Sciatic nerve (tissue), 2 donors: ENCODE results near the gene TPSAB1. TPM values are rescaled to one million over a fixed set of nuclear protein-coding genes. Genes with fewer than 3 reads are reported as not detected.
"Not testable (repeated sequence)": the region's sequence is repeated elsewhere in the genome, so short reads cannot be mapped to it uniquely, and the experiment has no call there.

Experiments used
- ATAC-seq: fragments of 200-7000 bp; cut with Tn5 transposase; one replicate; pipeline ENCODE4 v1.9.1; 2020; ENCODE audit warnings: mild to moderate bottlenecking, moderate library complexity
- DNase-seq: peaks from one replicate; pipeline ENCODE4 v3.0.0-alpha.2; 2020; ENCODE audit warnings: low spot score
- intact Hi-C: fragments of 100-400 bp; cut with DNase I; formaldehyde crosslinking; loops from one replicate; pipeline ENCODE4 v1.14.2; 2022
- total RNA-seq: library from RNA; stranded (reverse); fragmentation: NEBNext Ultra II Directional; extraction: Animal tissue kit (Norgen Biotek cat#: 25700); gene quantifications from one replicate; pipeline ENCODE4 v1.2.1, GENCODE V29; 2021
- donor health status: DM: no; HTN: no; CAD: no.
- donor health status: DM: no; HTN: no; CAD: no.

The TPSAB1 gene
- total RNA-seq, 1 donor from 2014 or later: 11.5 TPM

DNA sequence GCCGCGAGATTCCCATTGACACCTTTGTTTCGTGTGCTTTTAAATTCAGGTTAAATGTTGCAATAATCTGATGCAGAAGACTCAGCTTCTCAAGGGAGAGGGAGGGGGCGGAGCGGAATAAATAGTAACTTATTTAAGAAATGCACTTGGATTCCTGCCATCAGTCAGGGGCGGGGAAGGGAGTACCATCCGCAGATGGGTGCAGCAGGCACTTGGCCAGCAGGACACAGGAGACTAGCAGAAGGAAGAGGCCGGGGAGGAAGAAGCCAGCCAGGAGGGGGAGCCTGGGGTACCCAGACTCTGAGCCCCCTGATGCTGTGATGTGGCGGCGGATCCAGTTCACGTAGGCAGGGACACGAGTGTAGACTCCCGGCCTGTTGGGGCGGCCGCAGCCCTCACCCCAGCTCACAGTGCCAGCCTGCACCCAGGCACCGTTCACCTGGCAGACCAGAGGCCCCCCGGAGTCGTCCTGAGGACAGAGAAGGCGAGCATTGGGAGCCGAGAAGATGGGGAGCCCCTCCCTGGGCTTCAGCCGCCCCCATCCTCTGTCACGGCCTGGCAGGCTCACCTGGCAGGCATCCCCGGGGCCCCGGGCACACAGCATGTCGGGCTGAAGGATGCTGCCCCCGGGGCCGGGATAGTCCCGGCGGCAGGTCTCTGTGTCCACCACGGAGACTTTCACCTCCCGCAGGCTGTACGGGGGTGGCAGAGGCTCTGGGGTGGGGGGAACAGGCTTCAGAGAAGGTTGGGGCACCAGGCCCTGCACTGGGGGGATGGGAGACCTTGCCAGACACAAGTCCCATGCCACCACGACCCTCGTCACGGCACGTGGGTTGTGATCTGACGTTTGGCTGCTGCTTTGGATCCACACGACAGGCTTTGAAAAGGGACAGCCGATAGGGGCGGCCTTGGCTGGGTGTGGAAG is 18.6 kb upstream of the TPSAB1 start:
- no peak for ATAC-seq
- intact Hi-C loops: no loop called here
- no peak for DNase-seq

DNA sequence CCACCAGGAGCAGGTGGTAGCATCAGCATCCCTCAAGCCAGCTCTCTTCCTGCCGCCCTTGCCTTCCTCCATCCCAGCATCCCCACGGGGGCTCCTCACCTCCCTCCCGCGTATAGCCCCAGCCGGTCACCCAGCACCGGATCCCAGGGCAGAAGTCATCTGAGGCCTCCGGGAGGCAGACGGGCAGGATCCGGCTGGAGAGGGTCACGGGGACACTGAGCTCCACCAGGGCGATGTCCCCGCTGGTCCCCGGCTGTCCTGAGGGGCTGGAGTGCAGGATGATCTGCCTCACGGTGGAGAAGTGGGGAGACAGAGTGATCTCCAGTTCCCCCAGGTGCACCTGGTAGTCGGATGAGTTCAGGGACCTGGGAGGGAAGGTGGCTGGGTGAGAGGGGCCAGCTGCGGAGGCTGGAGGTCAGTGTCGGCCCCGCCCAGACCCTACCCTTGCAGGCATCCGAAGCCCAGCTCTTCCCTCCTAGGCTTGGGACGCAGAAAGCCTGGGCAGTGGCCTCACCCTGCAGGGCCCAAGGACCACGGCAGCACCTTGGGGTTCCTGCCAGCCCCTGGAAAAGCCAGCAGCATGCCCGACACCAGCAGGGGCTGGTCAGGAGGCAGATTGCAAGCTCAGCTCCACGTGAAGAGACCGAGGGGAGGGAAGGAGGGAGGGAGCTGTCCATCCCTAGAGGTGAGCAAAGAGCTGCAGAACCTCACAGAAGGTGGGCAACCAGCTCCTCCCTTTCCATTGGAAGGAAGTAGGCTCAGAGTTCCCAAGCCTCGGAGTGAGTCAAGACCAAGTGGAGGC is 17.8 kb upstream of the TPSAB1 start:
- ATAC-seq (no peak), DNase-seq (no peak)
- intact Hi-C loops: no loop called here

GRCh38 chr16:1223355-1224214 is 16.9 kb upstream of the TPSAB1 start:
- intact Hi-C loops: no loop called here
- ATAC-seq: no peak
- no peak for DNase-seq

GRCh38 chr16:1224558-1224957 is 15.9 kb upstream of the TPSAB1 start:
- no peak for ATAC-seq
- intact Hi-C loops: no loop called here

DNA sequence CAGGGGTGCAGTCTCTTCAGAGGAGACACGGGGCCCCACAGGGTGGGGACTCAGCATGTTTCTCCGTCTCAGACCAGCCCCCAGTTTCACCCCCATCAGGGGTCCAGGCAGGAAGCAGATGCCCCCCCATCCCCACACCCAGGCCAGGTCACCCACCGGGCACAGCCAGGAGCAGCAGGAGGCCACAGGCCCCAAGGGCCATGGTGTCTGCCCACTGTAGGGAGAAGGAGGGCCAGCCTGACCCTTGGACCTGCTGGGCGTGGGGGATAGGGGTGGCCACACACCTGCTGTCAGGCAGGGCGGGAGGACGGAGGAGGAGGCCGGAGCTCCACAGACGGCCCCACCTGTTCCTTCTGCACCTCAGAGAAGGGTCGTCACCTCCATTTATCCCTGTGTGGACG is 15.5 kb upstream of the TPSAB1 start, which contains the start of gene TPSG1:
Gene TPSG1, minus strand, starts transcription at position 218 of the 401 bp plus-strand sequence. Its CDS starts 16 bp downstream, at position 202.
- no peak for DNase-seq
- ATAC-seq: no peak
- intact Hi-C loops: no loop called here

More at GRCh38 chr16:1224558-1224957, 15.9 kb upstream of the TPSAB1 start:
- no peak for DNase-seq

GRCh38 chr16:1225728-1226311 is 14.7 kb upstream of the TPSAB1 start:
- ATAC-seq: peak; percentile 38
- intact Hi-C loops, DNase-seq: not testable (repeated sequence)

GRCh38 chr16:1226692-1227091 is 13.8 kb upstream of the TPSAB1 start:
- DNase-seq, intact Hi-C loops, ATAC-seq: not testable (repeated sequence)

DNA sequence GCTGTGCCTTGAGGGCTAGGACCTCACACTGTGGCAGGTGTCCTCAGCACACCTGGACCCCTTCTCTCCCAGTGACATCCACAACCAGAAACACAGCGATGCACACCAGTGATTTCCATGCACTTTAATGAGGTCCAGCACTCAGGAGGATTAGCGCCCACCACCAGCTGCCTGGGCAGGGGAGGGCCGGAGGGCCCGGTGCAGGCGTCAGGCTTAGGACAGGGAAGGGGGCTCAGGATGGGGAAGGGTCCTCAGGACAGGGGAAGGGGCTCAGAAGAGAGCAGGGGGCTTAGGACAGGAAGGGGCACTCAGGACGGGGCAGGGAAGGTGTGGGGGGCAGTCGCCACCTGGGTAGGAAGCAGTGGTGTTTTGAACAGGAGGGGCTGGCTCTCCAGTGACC is 12.3 kb upstream of the TPSAB1 start:
- DNase-seq, ATAC-seq, intact Hi-C loops: not testable (repeated sequence)

GRCh38 chr16:1229476-1229875 is 11.0 kb upstream of the TPSAB1 start:
- intact Hi-C loops, DNase-seq, ATAC-seq: not testable (repeated sequence)

GRCh38 chr16:1230084-1230470 is 10.4 kb upstream of the TPSAB1 start, which contains the start of gene TPSB2:
TPSB2 (minus strand) TSS chr16:1230184; CDS start chr16:1229951, 233 bp downstream.
- DNase-seq, intact Hi-C loops: not testable (repeated sequence)
- peak; percentile 20 for ATAC-seq

- intact Hi-C loops, DNase-seq, ATAC-seq: not testable (repeated sequence)
These were observed 9.9 kb upstream of the TPSAB1 start for GRCh38 chr16:1230471-1231212.

GRCh38 chr16:1231301-1231700 is 9.2 kb upstream of the TPSAB1 start:
- intact Hi-C loops, DNase-seq, ATAC-seq: not testable (repeated sequence)

GRCh38 chr16:1232049-1232748 is 8.3 kb upstream of the TPSAB1 start:
- intact Hi-C loops, ATAC-seq, DNase-seq: not testable (repeated sequence)

DNA sequence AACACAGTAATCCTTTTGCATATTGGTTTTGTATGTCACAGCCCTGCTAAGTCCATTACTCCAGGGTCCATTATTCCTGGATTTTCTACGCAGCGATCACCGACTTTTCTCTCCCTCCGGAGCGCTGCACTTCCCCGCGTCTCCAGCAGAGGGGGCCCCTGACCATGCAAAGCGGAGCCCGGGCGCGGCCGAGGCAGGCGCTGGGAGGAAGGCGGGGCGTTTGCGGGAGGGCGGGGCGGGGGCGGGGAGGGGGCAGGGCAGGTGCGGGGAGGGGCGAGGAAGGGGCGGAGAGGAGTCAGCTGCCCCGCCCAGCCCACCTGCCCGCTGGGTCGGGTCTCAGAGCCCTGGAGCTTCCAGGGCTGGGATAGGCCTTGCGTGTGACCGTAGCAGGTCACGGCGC is 3.8 kb upstream of the TPSAB1 start:
- ATAC-seq: peak; percentile 38
- DNase-seq, intact Hi-C loops: not testable (repeated sequence)

DNA sequence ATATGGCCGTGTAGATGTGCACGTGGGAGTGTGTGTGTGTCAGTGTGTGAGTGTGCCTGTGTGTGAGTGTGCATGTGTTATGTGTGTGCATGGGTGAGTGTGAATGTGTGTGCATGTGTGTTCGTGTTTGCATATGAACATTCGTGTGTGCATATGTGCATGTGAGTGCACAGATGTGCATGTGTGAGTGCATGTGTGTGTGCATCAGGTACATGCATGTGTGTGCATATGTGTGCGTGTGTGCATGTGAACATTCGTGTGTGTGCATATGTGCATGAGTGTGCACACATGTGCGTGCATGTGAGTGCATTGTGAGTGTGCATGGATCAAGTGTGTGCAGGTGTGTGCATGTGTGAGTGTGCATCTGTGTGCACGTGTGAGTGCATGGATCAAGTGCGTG is 2.5 kb upstream of the TPSAB1 start:
- ATAC-seq (no peak), DNase-seq (no peak)
- intact Hi-C loops: no loop called here

DNA sequence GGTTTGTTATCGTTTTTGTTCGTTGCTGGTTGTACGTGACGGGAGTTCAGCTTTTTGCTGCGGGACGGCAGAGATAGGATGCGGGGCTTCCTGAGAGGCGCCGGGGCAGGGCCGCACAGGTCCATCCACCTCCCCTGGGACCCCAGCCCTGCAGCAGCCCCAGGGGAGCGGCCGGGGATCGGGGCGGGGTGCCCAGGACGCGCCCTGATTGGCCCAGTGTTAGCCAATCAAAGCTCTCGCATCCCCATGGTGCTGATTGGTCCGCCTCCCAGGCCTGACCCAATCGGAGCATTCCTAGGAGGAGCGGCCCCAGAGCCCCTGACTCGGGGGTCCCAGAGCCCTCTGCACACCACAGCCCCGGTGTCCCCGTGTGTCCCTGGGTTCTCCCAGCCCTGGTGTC is 1.6 kb upstream of the TPSAB1 start:
- ATAC-seq, DNase-seq, intact Hi-C loops: not testable (repeated sequence)

DNA sequence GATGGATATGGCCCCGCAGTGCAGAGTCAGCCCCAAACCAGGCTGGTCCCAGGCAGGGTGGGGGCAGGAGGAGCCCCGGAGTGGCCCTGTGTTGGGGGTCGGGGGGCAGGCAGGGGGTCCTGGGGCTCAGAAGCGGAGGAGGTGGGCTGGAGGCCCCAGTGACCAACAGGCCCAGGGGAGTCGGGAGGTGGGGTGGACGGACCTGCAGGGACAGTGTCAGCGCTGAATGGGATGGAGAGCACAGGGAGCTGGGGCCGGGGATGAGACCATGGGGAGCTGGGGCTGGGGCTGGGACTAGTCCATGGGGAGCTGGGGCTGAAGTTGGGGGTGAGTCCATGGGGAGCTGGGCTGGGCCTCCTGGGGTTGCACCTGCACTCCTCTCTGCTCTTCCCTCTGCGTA is 930 bp upstream of the TPSAB1 start:
- intact Hi-C loops: not testable (repeated sequence)

More for the DNA sequence above, 930 bp upstream of the TPSAB1 start:
- ATAC-seq, DNase-seq: not testable (repeated sequence)
